Activated CD4-positive, alpha-beta T cell treated with anti-CD3 and anti-CD28 coated beads, Interleukin-10, Interleukin-2, amounts not matched to agents 100 ng/mL and 50 ng/mL, durations not matched to agents 16 hours and 8 hours (primary cell): ENCODE data around the gene OR51F1.
"Not testable (repeated sequence)": the region's sequence is repeated elsewhere in the genome, so short reads cannot be mapped to it uniquely, and the experiment has no call there.

Source experiments
- DNase-seq: peaks from one replicate; pipeline ENCODE4 v3.0.0-alpha.2; 2020

Gene OR51F1

GRCh38 chr11:4769838-4770237 lies at the start of gene OR51F1:
TSS of gene OR51F1 (minus strand) at chr11:4769938. CDS start at chr11:4769938, 0 bp downstream.
- no peak for DNase-seq

GRCh38 chr11:4809246-4809645 lies 39.5 kb upstream of the OR51F1 start:
- no peak for DNase-seq

- DNase-seq = no peak
Observed at GRCh38 chr11:4808476-4808875, 38.7 kb upstream of the OR51F1 start.

- DNase-seq = no peak
Observed at GRCh38 chr11:4804280-4804679, 34.5 kb upstream of the OR51F1 start, which contains the start of gene OR52R1. TSS of gene OR52R1 (minus strand) at chr11:4804380. CDS start at chr11:4804380, 0 bp downstream.

GRCh38 chr11:4801316-4801715 lies 31.6 kb upstream of the OR51F1 start:
- not testable (repeated sequence) for DNase-seq

- DNase-seq = peak; percentile 8
Observed at GRCh38 chr11:4798427-4799183, 28.9 kb upstream of the OR51F1 start.

- no peak for DNase-seq
Observed at GRCh38 chr11:4797206-4797605, 27.5 kb upstream of the OR51F1 start.

- no peak for DNase-seq
Observed at GRCh38 chr11:4782454-4782853, 12.7 kb upstream of the OR51F1 start.

- no peak for DNase-seq
Observed at GRCh38 chr11:4768094-4768493, 1.6 kb downstream of the OR51F1 start.

- DNase-seq = no peak
Observed at GRCh38 chr11:4766420-4767043, 3.2 kb downstream of the OR51F1 start.

GRCh38 chr11:4763096-4763495 lies 6.6 kb downstream of the OR51F1 start:
- peak; percentile 6 for DNase-seq

GRCh38 chr11:4751201-4751600 lies 18.5 kb downstream of the OR51F1 start:
- no peak for DNase-seq

- no peak for DNase-seq
Observed at GRCh38 chr11:4748438-4748837, 21.3 kb downstream of the OR51F1 start.

- DNase-seq = no peak
Observed at GRCh38 chr11:4740735-4741134, 29.0 kb downstream of the OR51F1 start.

- no peak for DNase-seq
Observed at GRCh38 chr11:4727171-4727570, 42.6 kb downstream of the OR51F1 start.

GRCh38 chr11:4722616-4723534 lies 46.9 kb downstream of the OR51F1 start:
- not testable (repeated sequence) for DNase-seq
